ENCODE data around the gene SULT1C3.
"Not testable (repeated sequence)": the region's sequence is repeated elsewhere in the genome, so short reads cannot be mapped to it uniquely, and the experiment has no call there.

SULT1C3 gene

DNA sequence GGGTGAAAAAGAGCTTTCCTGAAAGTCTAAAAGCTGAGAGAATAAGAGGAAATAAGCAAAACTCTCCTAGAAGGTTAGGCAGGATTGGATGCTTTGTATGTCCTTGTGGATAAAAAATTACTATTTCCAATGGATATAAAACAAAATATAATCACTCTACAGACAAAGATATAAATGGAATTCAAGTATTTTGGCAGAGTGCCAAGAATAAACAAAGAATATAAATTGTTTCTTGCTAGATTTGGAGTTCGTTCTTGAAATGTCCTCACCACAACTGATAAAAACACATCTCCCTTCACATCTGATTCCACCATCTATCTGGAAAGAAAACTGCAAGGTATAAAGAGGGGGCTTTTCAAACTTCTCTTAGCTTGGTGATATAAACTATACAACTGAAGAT, 13.3 kb downstream of the SULT1C3 start:
- no peak for DNase-seq

DNA sequence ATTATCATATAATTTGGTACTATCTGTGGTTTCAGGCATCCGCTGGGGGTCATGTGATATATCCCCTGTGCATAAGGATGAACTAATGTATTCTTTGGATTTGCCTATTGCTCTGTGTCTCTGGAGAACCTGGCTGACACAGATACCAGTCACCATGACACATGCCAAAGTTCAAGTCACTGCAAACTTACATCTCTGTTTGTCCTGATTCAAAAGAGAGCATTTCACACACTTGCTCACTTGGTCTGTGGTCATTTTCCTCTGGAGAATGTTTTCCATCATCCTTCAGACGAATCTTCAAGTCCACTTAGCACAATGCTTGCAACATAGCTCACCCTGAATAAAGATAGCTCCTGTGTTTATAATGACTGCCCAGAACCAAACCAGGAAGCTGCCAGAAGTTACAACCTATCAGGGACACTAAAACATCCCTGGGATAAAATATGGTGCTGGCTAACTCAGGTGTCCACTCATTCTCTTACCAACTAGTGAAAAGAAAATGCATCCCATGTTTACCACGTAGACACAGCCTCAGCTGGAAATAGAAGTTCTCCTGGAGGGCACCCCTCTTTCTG, 18.1 kb downstream of the SULT1C3 start:
- no peak for DNase-seq

DNA sequence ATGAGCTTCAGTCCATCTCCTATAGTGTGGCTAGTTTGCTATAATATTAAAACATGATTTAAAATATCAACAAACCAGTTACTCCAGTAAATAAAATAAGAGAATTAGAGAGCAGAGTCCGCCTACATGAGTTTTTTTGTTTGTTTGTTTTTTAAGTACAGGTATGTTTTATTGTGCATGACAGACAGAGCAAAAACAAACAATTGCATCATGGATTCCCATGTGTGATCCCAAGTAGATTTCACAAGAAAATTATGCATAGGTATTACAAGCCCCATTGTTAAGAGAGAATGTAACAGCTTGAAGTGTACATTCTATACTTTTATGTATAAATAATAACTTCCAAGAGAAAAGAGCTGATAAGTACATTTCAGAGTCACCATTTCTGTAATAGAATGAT, 21.0 kb downstream of the SULT1C3 start:
- no peak for DNase-seq

DNA sequence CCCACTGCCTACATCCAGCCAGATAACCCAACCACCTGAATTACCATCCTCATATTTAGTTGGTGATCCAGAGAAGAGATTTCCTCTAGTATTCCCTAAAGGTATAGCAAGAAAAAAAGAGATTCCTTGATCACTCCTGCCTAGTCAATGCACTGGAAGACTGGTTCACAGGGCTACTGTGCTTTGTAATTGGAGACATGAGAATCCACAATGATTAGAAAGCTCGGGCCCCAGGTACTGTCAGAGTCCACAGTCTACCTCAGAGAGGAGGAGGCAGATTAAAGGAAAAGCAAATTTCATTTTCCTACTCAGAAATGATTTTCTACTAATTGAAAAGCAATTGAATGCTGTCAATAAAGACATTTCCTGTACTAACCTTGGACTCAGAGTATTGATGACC, 22.3 kb downstream of the SULT1C3 start:
- DNase-seq: no peak

DNA sequence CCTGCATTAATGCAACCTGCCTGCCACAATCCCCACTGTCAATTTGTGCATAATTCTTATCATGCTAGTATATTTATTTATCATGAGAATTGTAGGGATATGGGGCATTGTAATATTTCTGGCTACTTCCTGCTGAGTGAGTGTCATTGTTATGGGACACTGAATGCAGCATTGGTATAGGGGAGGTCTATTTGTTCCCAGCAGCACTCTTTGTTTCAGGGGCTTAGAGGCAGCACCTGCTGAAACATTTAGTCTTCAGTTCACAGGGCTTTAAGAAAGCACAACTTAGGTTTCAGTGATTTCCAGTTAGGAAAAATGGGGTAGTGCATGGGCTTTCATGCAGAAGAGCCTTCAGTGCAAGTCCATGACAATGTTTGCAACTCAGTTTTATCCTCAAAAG, 23.6 kb downstream of the SULT1C3 start:
- DNase-seq: no peak

DNA sequence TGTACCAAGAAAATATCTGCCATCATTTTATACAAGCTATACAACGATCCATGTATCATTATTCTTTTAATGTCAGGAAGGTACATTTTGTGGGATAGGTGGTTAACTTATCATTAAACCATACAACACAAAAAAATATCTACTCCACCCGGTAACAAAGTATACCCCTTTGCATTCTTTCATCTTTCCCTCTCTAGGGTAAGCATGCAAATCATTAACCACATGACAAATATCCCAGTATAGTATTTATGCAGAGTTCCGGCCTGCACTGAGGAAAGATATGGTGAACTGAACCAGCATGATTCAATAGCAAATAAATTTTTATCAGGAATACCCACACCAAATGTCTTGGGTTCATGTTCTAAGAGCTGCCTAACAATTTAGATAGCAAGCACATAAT, 26.4 kb downstream of the SULT1C3 start:
- no peak for DNase-seq

DNA sequence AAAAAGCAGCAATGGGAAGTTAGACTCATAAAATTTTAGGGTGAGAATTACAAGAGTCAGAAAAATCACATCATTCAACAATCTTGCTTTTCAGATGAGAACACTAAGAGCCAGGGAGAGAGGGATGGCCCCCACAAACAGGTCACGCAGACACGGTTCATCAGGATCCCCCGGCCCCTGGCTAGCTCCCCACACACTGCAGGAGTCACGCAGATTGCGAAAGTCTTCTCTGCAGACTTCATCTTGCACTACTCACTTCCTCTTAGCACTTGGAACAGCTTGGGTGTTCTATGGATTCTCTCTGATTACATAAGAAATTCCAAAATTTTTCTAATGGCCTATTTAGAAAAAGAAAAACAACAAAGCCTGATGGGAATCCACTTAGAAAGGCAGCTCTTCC, 27.3 kb downstream of the SULT1C3 start:
- no peak for DNase-seq

DNA sequence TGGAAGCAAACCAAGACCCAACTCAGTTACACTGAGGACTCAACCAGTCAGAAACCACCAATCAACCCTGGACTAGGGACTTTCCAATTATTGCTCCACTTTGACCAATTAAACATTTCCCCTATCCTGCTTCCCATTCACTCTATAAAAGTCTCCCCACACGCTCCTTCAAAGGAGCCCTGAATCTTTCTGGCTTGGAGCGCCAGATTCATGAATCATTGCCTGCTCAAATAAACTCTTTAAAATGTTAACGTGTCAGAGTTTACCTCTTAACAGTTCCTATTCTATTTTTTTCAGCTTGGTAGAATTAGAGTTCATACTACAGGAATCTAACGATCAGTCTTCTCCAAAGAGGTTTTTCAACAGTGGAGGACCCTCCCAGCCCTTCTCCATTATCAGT, 28.2 kb downstream of the SULT1C3 start:
- DNase-seq: no peak

DNA sequence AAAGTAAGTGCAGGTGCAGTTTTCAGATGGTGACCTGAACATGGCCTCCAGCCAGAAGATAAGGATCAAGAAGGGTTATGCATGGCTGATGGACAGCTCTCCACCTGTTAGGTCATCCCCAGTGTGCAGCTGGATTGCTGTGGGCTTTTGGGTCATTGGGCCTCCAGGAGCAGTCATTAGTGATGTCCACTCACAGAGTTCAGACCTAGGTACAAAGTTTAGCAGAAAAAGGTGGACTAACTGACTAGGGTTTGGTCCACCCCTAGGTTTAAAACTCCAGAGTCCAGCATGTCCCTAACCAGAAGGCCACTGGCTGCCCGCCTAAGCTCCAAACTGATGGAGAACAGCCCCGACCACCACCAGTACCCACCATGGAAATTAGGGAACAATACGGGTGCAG, 30.6 kb downstream of the SULT1C3 start:
- DNase-seq: no peak

DNA sequence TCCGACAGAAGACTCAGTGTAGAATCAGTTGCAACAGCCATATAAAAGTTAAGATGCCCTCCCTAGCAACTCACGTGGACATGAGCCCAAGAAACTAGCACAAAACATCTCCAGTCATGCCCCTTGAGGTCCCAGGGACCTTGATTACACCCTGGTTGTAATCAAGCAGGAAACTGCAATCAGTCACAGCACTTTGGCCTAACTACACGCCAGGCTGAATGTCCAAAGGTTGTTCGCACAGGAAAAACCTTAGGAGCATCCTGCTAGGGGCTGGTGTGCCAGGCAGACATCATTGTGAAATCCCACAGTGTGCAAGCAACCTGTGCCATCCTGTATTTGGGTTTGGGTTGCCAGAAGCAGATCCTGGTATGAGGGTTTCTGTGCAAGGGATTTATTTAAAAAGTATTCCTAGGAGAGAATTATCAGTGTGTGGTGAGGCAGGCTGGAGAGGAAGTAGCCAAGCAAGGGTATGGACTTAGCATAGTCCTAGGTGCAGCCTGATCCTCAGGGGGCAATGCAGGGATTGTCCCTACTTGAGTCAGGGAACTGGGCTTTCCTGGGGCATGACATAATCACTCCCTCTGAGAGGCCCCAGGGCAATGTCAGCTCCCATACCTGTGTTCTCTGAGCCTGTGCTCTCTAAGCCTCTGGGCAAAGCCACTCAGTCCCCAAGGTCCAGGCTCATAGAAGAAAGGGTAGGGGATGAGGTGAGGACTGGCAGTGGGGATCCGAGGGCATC, 31.2 kb downstream of the SULT1C3 start:
- no peak for DNase-seq

DNA sequence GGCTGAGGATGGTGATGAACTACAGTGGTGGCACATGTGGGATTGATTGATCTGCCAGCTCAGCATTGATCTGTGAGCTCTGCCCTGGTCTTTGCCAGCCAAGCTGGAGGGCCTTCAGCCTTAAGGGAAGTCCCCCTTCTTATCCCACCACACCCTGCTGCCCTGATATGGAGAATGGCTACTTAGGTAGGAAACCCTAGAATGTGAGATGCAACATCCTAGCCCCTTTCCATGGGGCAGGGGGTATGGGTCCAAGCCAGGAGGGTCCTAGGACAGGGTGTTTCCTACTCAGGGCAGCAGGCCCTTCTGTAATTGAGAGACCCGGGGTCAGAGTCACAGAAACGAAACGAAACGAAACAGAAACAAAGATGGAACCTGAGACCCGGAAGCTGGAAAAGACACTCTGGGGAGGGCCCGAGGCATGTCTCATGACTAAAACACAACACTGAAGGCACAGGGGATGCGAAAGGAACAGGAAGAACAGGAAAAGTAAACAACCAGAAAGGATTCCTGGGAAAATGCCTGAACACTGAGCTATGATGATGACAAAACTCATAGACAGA, 32.0 kb downstream of the SULT1C3 start:
- no peak for DNase-seq

DNA sequence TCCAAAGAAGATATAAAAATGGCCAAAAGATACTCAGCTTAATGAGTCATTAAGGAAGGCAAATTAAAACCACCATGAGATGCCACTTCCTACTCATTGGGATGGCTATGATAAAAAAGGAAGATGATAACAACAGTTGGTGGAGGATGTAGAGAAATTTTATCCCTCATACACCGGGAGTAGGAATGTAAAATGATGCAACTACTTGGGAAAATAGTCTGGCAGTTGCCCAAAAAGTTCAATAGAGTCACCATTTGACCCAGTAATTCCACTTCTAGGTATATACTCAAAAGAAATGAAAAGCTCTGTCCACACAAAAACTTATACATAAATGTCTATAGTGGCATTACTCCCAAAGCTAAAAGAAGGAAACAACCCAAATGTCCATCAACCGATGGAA, 38.9 kb downstream of the SULT1C3 start:
- DNase-seq: no peak

DNA sequence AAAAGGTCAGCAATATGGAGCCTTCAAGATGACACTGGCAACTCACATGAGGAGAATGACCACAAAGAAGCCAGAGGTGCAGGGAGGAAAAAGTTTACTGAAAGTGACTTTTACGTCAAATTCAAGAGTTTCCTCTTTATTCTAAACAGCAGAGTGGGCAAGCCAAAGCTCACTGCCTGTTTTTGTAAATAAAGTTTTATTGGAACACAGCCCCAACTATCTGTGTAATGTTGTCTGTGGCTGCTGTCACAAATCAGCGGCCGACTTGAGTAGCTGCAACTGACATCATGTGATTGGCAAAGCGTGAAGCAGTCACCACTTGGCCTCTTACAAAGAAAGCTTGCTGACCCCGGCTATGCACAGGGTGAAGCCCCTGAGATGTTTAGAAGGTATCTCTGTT, 39.7 kb downstream of the SULT1C3 start:
- DNase-seq: no peak

DNA sequence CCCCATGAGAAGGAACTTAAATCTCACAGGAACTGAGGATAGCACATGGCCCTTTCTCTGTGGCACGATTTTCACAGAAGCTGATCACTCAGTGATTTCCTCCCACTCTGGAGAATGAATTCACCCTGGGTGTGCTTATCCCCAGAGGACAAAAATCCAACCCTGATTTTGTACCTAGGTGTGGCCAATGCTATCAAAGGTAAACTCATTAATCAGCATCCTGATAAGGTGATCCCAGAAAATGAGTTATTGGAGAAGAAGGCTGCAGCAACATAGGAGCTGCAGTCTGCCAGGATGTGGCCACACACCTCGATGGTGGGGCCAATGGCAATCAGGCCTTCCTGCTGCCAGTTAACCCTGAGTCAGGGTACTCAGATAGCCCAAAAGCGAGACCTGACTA, 40.7 kb downstream of the SULT1C3 start:
- no peak for DNase-seq

DNA sequence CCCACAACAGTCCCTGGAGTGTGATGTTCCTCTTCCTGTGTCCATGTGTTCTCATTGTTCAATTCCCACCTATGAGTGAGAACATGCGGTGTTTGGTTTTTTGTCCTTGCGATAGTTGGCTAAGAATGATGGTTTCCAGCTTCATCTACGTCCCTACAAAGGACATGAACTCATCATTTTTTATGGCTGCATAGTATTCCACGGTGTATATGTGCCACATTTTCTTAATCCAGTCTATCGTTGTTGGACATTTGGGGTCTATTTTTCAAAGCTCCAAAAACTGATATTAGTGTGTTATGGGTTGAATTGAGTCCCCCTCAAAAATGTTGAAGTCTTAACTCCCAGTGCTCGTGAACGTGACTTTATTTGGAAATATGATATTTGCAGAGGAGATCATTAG, 44.8 kb downstream of the SULT1C3 start:
- not testable (repeated sequence) for DNase-seq

DNA sequence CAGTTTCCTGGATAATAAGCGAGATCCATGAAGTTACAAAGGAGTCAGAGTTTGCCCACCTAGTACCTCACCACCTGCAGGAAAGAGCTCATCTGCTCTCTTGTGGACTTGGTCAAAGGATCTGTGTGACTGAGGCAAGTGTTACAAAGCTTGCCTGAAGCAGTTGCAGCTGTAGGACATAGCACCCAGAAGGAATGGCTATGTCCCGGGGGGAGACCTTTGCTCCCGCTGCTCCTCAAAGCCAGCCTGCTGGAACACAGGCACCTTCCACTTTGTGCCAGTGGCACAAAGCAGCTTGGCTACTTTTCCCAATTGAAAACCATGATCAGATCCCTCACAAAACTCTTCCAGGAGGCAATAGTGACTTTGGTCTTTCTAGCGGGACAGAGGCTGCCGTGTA, 45.8 kb downstream of the SULT1C3 start:
- no peak for DNase-seq

DNA sequence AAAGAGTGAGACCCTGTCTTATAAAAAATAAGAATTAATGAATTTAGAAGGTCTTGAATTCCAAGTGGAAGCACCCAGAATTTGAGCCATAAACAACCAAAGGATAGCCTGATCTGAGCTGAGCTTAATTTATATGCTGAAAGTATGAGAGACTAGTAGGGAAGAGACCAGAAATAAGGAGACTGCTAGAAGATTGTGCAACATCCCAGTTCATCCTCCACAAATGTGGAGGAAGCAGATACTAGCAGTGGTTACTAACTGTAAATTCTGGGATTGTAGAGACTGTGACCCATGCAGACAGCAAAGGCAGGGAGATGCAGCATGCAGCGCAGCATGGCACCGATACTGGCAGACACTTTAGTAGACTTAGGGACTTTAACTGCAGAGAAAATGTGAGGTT, 47.4 kb downstream of the SULT1C3 start:
- DNase-seq: no peak

DNA sequence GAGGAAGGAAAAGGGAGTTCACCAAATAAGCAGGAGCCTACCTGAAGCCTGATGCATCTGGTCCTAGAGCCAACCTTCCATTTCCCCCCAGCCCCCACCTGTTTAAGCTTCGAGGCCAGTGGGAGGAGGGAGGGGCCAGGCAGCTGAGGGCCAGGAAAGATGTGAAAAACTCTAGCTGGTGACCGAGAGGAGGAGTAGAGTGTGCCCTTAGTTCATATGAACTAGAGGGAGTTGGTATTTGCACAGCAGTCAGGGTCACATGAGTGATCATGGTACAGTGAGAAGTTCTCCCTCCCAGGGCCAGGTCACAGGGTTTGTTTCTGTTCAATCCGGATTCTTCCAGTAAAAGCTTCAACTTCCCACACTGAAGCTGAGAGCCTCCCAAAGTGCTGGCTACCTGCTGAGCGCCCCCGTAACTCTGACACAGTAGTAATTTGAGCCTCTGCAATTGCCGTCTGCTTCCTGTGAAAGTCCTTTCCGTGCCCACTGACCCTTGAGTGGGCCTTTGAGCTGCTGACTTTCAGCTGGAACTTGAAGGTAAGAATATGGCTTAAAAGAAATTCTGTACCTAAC, 48.9 kb downstream of the SULT1C3 start, which contains the start of gene SULT1C2:
Gene SULT1C2 (plus strand): TSS at position 362 of the 573 bp plus-strand sequence. CDS start 4,773 bp downstream, outside the sequence.
- no peak for DNase-seq

DNA sequence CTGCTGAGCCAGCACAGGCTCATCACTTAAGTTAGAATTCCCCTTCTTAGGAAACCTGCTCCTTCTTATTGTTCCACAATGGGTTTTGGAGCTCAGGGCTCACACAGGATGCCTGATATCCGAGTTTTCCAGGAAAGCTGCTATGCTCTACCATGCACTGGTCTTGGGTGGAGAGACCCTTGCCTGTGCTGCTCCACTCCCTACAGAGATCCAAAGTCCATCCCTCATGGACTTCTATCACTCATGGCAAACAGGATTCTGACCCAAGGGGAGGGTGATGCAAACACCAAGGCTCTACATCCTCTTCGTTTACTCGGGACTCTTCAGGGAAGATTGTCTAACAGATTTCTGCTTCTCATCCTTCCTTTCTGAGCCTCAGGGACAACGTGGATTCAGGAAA, 54.1 kb downstream of the SULT1C3 start:
- no peak for DNase-seq

DNA sequence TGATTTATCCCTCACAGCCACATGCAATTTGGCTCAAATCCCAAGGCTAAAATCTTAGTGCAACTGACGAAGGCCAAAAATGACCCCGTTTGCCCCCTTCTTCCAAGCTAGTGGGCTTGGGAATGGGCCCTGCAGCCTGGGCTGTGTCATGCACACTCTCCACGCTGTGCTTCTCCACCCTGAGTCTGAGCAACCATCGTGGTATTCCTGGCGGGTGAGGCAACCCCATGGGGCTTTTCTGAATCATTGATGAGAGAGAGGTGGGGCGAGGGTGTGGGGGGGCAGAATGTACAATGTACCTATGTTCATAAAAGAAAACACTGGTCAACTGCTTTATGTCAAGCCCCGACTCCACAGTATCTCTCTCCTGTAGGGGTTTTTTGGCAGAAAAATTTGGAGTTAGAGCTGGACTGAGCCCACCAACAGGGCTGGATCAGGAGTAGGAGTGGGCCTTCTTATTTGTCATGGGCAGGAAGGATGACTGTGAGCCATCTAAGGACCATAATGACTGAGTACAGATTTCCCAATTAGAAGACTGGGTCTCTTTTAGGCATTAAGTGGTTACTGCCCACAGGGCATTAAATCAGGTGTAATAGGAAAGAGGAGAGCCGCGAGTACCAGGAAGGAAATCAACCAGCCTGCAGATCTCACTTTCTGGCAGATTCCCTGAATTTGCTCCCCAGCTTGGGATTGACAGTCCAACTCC, 57.8 kb downstream of the SULT1C3 start:
- no peak for DNase-seq

DNA sequence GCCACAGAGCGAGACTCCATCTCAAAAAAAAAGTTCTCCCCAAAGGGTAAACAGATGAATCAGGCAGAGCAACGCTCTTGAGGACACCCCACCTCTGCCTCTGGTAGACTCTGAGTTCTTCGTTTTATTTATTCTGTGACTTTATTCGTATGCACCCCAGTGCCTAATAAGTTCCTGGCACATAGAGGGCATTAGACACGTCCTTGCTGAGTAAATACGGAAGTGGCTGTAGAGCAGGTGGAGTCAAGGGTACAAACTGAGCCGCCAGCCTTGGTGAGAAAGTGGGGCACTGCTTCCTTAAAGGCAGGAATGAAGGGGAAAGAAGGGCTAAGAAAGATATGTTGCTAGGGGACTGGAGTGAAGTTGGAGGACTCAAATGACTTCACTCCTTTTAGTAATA, 61.8 kb downstream of the SULT1C3 start:
- DNase-seq: no peak

DNA sequence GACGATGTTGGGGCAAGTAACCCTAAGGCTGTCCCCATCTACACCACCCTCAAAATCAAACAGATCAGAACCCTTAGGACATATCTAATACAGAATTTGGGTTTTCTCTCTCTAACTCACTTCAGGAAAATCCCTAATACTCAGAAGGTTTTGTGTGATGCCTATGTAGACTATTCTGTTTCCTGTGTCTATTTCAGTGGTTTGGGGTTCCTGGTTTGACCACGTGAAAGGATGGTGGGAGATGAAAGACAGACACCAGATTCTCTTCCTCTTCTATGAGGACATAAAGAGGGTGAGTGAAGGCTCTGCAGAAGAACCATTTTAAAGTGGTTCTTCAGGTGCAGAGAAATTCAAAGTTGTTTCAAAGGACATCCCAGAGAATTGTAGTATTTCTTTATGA, 65.2 kb downstream of the SULT1C3 start:
- DNase-seq: no peak

DNA sequence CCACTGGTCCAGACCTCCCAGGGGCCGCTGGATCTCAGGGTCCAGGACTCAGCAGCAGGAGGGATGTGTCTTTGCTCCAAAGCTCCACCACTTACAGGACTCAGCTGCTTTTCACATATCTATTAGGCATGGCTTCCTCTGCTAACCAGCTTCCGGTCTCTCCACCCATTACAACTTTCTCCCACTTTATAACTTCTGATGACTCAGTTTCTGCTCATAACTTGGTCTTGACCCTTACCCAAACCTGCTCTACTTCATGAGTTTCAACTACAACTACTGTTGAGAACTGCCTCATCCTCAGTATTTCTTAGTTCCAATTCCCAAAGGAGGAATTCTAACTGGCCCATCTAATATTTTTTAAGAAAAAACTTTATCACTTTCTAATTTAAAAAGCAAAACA, 66.1 kb downstream of the SULT1C3 start:
- DNase-seq: no peak

DNA sequence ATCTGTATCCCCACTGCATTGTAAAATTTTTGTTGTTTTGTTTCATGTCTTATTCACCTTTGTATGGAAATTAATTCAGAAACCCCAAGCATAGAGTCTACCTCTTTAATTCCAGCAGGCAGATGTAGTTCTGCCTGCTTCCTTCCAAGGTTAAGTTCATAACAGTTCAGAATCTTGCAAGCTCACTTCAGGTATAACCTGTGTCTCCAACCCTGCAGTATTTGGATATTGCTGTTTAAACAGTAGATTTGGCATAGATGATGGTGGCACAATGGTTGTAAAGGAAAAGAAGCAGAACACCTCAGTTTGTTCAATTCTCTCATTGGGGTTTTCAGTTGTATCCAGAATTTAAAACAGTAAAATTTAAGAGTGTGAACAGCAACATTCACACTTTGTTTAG, 70.1 kb downstream of the SULT1C3 start:
- no peak for DNase-seq

Measured in CD4-positive, alpha-beta T cell treated with Interleukin-17A for 1 hour (primary cell).